Lower leg skin (tissue), 4 donors: ENCODE data around the gene EPHA1. TPM values are rescaled to one million over a fixed set of nuclear protein-coding genes. Genes with fewer than 3 reads are reported as not detected.

Experiments
- DNase-seq, 2 donors: peaks; one replicate each; pipeline ENCODE4 v3.0.0-alpha.2; 2019; ENCODE audit warnings: low spot score in 2 of 2
- H3K4me3 ChIP-seq: fragments of 200-600 bp; sonication (generic); 2 replicates; pipeline ENCODE4 v1.5.1; 2017; ENCODE audit warnings: mild to moderate bottlenecking, low read depth; ENCODE audit not compliant: poor library complexity, severe bottlenecking
- CTCF ChIP-seq, 3 donors: fragments of 450-650 bp; IDR thresholded peaks; one replicate each; pipeline ENCODE4 v1.5.1; 2016; ENCODE audit warnings: antibody characterized with exemption in 3 of 3, mild to moderate bottlenecking in 3 of 3, moderate library complexity in 2 of 3
- POLR2A ChIP-seq, 2 donors: fragments of 450-650 bp; IDR thresholded peaks; one replicate each; pipeline ENCODE4 v1.6.1; 2016 to 2017; ENCODE audit warnings: antibody characterized with exemption in 2 of 2, mild to moderate bottlenecking in 1 of 2, moderate library complexity in 1 of 2
- WGBS, 2 donors: methylation state at CpG; one replicate each; pipeline ENCODE4 v1.1.5; 2018; 5-methylcytosine and 5-hydroxymethylcytosine counted together
- intact Hi-C: fragments of 100-400 bp; cut with DNase I; formaldehyde crosslinking; loops from one replicate; pipeline ENCODE4 v1.15.0; 2023; ENCODE audit warnings: low total_unique reads
- total RNA-seq, 4 donors: library from RNA; depleted of rRNA; stranded (reverse); fragments of >200 nt; gene quantifications; one replicate each; pipeline ENCODE4 v1.1.0, GENCODE V29; 2016

EPHA1 gene
- total RNA-seq, 4 donors from 2014 or later: 51.7 to 94.5 (median 64.2) TPM

- 82 to 86% methylated on average over 8 of the region's 8 CpGs for WGBS, 2 donors
- TF ChIP-seq POLR2A (IDR thresholded peaks at IDR 0.05): no peak
- no peak for TF ChIP-seq CTCF (IDR thresholded peaks at IDR 0.05)
- DNase-seq: peak in 1 of 2 donors; percentile 57
- no peak overlapping the region for H3K4me3 ChIP-seq
- intact Hi-C loops: no loop called here
Observed at GRCh38 chr7:143413123-143413522, 4.5 kb upstream of the EPHA1 start.

GRCh38 chr7:143411976-143412708 is 3.5 kb upstream of the EPHA1 start:
- peak in 1 of 2 donors; percentile 65 for DNase-seq
- no peak overlapping the region for H3K4me3 ChIP-seq
- intact Hi-C loops: no loop called here
- 79 to 81% methylated on average over 5 of the region's 5 CpGs for WGBS, 2 donors
- TF ChIP-seq POLR2A (IDR thresholded peaks at IDR 0.05) (no peak), CTCF (IDR thresholded peaks at IDR 0.05) (no peak)

- DNase-seq: peak in 1 of 2 donors; percentile 91
- TF ChIP-seq CTCF (IDR thresholded peaks at IDR 0.05) (no peak), POLR2A (IDR thresholded peaks at IDR 0.05) (no peak)
- 47 to 50% methylated on average over 6 of the region's 6 CpGs for WGBS, 2 donors
- H3K4me3 ChIP-seq: no peak overlapping the region
- intact Hi-C loops: no loop called here
Observed at GRCh38 chr7:143410521-143411004, 1.9 kb upstream of the EPHA1 start.

GRCh38 chr7:143408252-143408685 is 387 bp downstream of the EPHA1 start:
- 29 to 30% methylated on average over 8 to 17 of the region's 20 CpGs for WGBS, 2 donors
- peak in 1 of 2 donors; percentile 84 for DNase-seq
- no peak for TF ChIP-seq POLR2A (IDR thresholded peaks at IDR 0.05)
- TF ChIP-seq CTCF (IDR thresholded peaks at IDR 0.05): no peak
- intact Hi-C loops: no loop called here
- H3K4me3 ChIP-seq: peak overlapping the region; percentile 15

- intact Hi-C loops: no loop called here
- TF ChIP-seq POLR2A (IDR thresholded peaks at IDR 0.05) (no peak), CTCF (IDR thresholded peaks at IDR 0.05) (no peak)
- peak overlapping the region; percentile 15 for H3K4me3 ChIP-seq
- 27 to 47% methylated on average over 13 of the region's 13 CpGs for WGBS, 2 donors
- peak in 1 of 2 donors; percentile 81 for DNase-seq
Observed at GRCh38 chr7:143407287-143408251, 1.1 kb downstream of the EPHA1 start.
